HEK293 (cell line): ENCODE data around the gene OR10J1.

Source experiments
- CTCF ChIA-PET: fragments of 350-600 bp; formaldehyde crosslinking; extraction: SDS; loops from one replicate; lab custom pipeline; 2021; ENCODE audit warnings: antibody characterized with exemption; lab: Yijun Ruan, JAX
- POLR2A ChIA-PET: fragments of 300-600 bp; formaldehyde crosslinking; extraction: SDS; loops from one replicate; lab custom pipeline; 2020; ENCODE audit warnings: antibody characterized with exemption, inconsistent platforms; lab: Yijun Ruan, JAX
- H3K27ac ChIP-seq: fragments of 200-500 bp; sonication (Bioruptor generic); 2 replicates; pipeline ENCODE4 v1.5.1; 2014; ENCODE audit warnings: low read depth, low read length, control low read depth, inconsistent platforms; ENCODE audit errors: extremely low read depth
- H3K36me3 ChIP-seq, 2 experiments: fragments of 200-500 bp in 1 of 2; sonication (Bioruptor generic) in 1 of 2; 1 replicate in 1 of 2; 2 replicates in 1 of 2; pipeline ENCODE4 v1.5.1; 2014 to 2017; ENCODE audit warnings: inconsistent platforms in 2 of 2, low read length in 2 of 2; ENCODE audit not compliant: control insufficient read depth in 2 of 2, insufficient read depth in 1 of 2
- H3K4me1 ChIP-seq: fragments of 200-500 bp; sonication (Bioruptor generic); 2 replicates; pipeline ENCODE4 v1.5.1; 2014; ENCODE audit warnings: mild to moderate bottlenecking, low read length, inconsistent platforms; ENCODE audit not compliant: control insufficient read depth, insufficient read depth
- H3K4me3 ChIP-seq: 2 replicates; pipeline ENCODE4 v1.5.1; 2011; ENCODE audit warnings: low read depth, mild to moderate bottlenecking, control low read depth, low read length, moderate library complexity
- H3K9me3 ChIP-seq: fragments of 200-500 bp; sonication (Bioruptor generic); 2 replicates; pipeline ENCODE4 v1.5.1; 2014; ENCODE audit warnings: low read depth, low read length, inconsistent platforms; ENCODE audit not compliant: control insufficient read depth, insufficient read depth
- AEBP2 ChIP-seq: fragments of 450-650 bp; formaldehyde crosslinking; IDR thresholded peaks from 2 replicates; pipeline ENCODE4 v1.5.1; 2016; ENCODE audit warnings: missing biosample characterization, missing genetic modification characterization, borderline replicate concordance
- ATF2 ChIP-seq: fragments of 450-650 bp; formaldehyde crosslinking; IDR thresholded peaks from 2 replicates; pipeline ENCODE4 v1.5.1; 2016; ENCODE audit warnings: missing biosample characterization, missing genetic modification characterization, low read depth
- GLIS1 ChIP-seq: fragments of 450-650 bp; formaldehyde crosslinking; IDR thresholded peaks from 2 replicates; pipeline ENCODE4 v1.5.1; 2016; ENCODE audit warnings: missing biosample characterization, missing genetic modification characterization
- KLF7 ChIP-seq: fragments of 450-650 bp; formaldehyde crosslinking; IDR thresholded peaks from 2 replicates; pipeline ENCODE4 v1.5.1; 2016; ENCODE audit warnings: missing biosample characterization, missing genetic modification characterization, borderline replicate concordance
- MYNN ChIP-seq: fragments of 450-650 bp; formaldehyde crosslinking; IDR thresholded peaks from 2 replicates; pipeline ENCODE4 v1.5.1; 2016; ENCODE audit warnings: missing biosample characterization, missing genetic modification characterization, borderline replicate concordance
- PRDM4 ChIP-seq: fragments of 450-650 bp; formaldehyde crosslinking; IDR thresholded peaks from 2 replicates; pipeline ENCODE4 v1.5.1; 2017; ENCODE audit warnings: missing biosample characterization, missing genetic modification characterization
- ZBTB21 ChIP-seq: fragments of 450-650 bp; formaldehyde crosslinking; IDR thresholded peaks from 2 replicates; pipeline ENCODE4 v1.5.1; 2017; ENCODE audit warnings: missing biosample characterization, missing genetic modification characterization
- ZBTB26 ChIP-seq: fragments of 450-650 bp; formaldehyde crosslinking; optimal IDR thresholded peaks from 2 replicates; pipeline ENCODE3; 2016; ENCODE audit warnings: missing biosample characterization, mild to moderate bottlenecking, missing genetic modification characterization
- ZNF133 ChIP-seq: fragments of 450-650 bp; formaldehyde crosslinking; IDR thresholded peaks from 2 replicates; pipeline ENCODE4 v1.5.1; 2016; ENCODE audit warnings: missing biosample characterization, missing genetic modification characterization
- ZNF24 ChIP-seq: fragments of 450-650 bp; formaldehyde crosslinking; IDR thresholded peaks from 2 replicates; pipeline ENCODE4 v1.5.1; 2016; ENCODE audit warnings: missing biosample characterization, missing genetic modification characterization
- ZNF274 ChIP-seq, 2 experiments: fragments of 200-500 bp in 1 of 2; fragments of 450-650 bp in 1 of 2; sonication (Bioruptor generic) in 1 of 2; formaldehyde crosslinking in 1 of 2; IDR thresholded peaks; 2 replicates each; pipeline versions ENCODE4 v1.5.1 to v1.6.1; 2014 to 2016; ENCODE audit warnings: borderline replicate concordance in 1 of 2, inconsistent platforms in 1 of 2, low read length in 1 of 2, missing biosample characterization in 1 of 2, missing genetic modification characterization in 1 of 2
- ZNF280C ChIP-seq: fragments of 450-650 bp; formaldehyde crosslinking; IDR thresholded peaks from 2 replicates; pipeline ENCODE4 v1.5.1; 2016; ENCODE audit warnings: missing biosample characterization, missing genetic modification characterization
- ZNF354C ChIP-seq: fragments of 450-650 bp; formaldehyde crosslinking; IDR thresholded peaks from 2 replicates; pipeline ENCODE4 v1.5.1; 2016; ENCODE audit warnings: missing biosample characterization, missing genetic modification characterization, low read depth, borderline replicate concordance
- ZNF362 ChIP-seq: fragments of 450-650 bp; formaldehyde crosslinking; IDR thresholded peaks from 2 replicates; pipeline ENCODE4 v1.5.1; 2016; ENCODE audit warnings: missing biosample characterization, missing genetic modification characterization
- ZNF48 ChIP-seq: fragments of 450-650 bp; formaldehyde crosslinking; IDR thresholded peaks from 2 replicates; pipeline ENCODE4 v1.5.1; 2016; ENCODE audit warnings: missing biosample characterization, missing genetic modification characterization
- ZNF521 ChIP-seq: fragments of 450-650 bp; formaldehyde crosslinking; IDR thresholded peaks from 2 replicates; pipeline ENCODE4 v1.5.1; 2017; ENCODE audit warnings: missing biosample characterization, mild to moderate bottlenecking, missing genetic modification characterization
- ZNF529 ChIP-seq: fragments of 450-650 bp; formaldehyde crosslinking; IDR thresholded peaks from 2 replicates; pipeline ENCODE4 v1.5.1; 2017; ENCODE audit warnings: missing genetic modification characterization, missing biosample characterization; ENCODE audit not compliant: insufficient replicate concordance
- ZNF561 ChIP-seq: fragments of 450-650 bp; IDR thresholded peaks from 2 replicates; pipeline ENCODE4 v1.5.1; 2018; ENCODE audit warnings: missing biosample characterization, missing genetic modification characterization, borderline replicate concordance
- ZNF654 ChIP-seq: fragments of 450-650 bp; formaldehyde crosslinking; IDR thresholded peaks from 2 replicates; pipeline ENCODE4 v1.5.1; 2016; ENCODE audit warnings: low read depth, missing biosample characterization, missing genetic modification characterization
- ZNF677 ChIP-seq: fragments of 450-650 bp; IDR thresholded peaks from 2 replicates; pipeline ENCODE4 v1.5.0; 2018; ENCODE audit warnings: missing biosample characterization, mild to moderate bottlenecking, missing genetic modification characterization, moderate library complexity
- ZNF707 ChIP-seq: fragments of 450-650 bp; formaldehyde crosslinking; IDR thresholded peaks from 2 replicates; pipeline ENCODE4 v1.5.1; 2016; ENCODE audit warnings: missing biosample characterization, missing genetic modification characterization

The OR10J1 gene

GRCh38 chr1:159474926-159475325, 35.4 kb downstream of the OR10J1 start:
- Histone ChIP-seq H3K27ac (no peak overlapping the region), H3K4me3 (no peak overlapping the region), H3K4me1 (no peaks in the 10 kb centered on the region), H3K9me3 (no peaks in the 10 kb centered on the region), H3K36me3 (no peaks in the 10 kb centered on the region)
- ChIA-PET CTCF (interaction anchor here (0.6 kb wide), 1 partner anchor 19 kb away, joined by 4 read pairs; no protein-coding TSS in a partner anchor), POLR2A (no interaction called here)
- TF ChIP-seq AEBP2 (tag by site-specific recombination) (no peak), ZNF133 (no peak), ZNF654 (tag by site-specific recombination) (no peak), MYNN (no peak), ZNF48 (tag by site-specific recombination) (no peak), KLF7 (tag by site-specific recombination) (no peak), ZNF707 (tag by site-specific recombination) (no peak), ZNF529 (tag by site-specific recombination) (no peak), ZNF274 (IDR thresholded peaks at IDR 0.05; ENCODE audit: low read length) (no peak), ZNF274 (tag by site-specific recombination; IDR thresholded peaks at IDR 0.05; ENCODE audit: borderline replicate concordance) (no peak), ZBTB26 (tag by site-specific recombination) (no peak), ZNF561 (tag by site-specific recombination) (no peak), ZNF24 (tag by site-specific recombination) (no peak), ZNF677 (tag by site-specific recombination) (no peak), ATF2 (tag by site-specific recombination) (no peak), GLIS1 (no peak), ZNF354C (no peak)

- Histone ChIP-seq H3K4me1 (no peaks in the 10 kb centered on the region), H3K27ac (no peak overlapping the region), H3K4me3 (no peak overlapping the region), H3K36me3 (no peaks in the 10 kb centered on the region), H3K9me3 (no peaks in the 10 kb centered on the region)
- CTCF ChIA-PET = no interaction called here
- POLR2A ChIA-PET = no interaction called here
- no peak for TF ChIP-seq ZBTB26 (tag by site-specific recombination)
- TF ChIP-seq ZNF280C = no peak
- TF ChIP-seq ZBTB21 (tag by site-specific recombination) = no peak
- no peak for TF ChIP-seq ATF2 (tag by site-specific recombination)
- TF ChIP-seq PRDM4 (tag by site-specific recombination) = no peak
- TF ChIP-seq ZNF521 (tag by site-specific recombination) = no peak
- TF ChIP-seq ZNF362 (tag by site-specific recombination) = no peak
Measured at GRCh38 chr1:159483501-159483900, 44.0 kb downstream of the OR10J1 start.
